ENCODE data around the gene SLC4A9. TPM values are rescaled to one million over a fixed set of nuclear protein-coding genes. Genes with fewer than 3 reads are reported as not detected.
"Not testable (repeated sequence)": the region's sequence is repeated elsewhere in the genome, so short reads cannot be mapped to it uniquely, and the experiment has no call there.

Gene SLC4A9
- total RNA-seq, 2 experiments from 2014 or later = not detected

GRCh38 chr5:140418862-140419520 lies 59.0 kb downstream of the SLC4A9 start:
- ChIA-PET CTCF (interaction anchor here (0.6 to 0.7 kb wide), 2 partner anchors 158 to 448 kb away, joined by 3 read pairs; no protein-coding TSS in a partner anchor), POLR2A (no interaction called here)

DNA sequence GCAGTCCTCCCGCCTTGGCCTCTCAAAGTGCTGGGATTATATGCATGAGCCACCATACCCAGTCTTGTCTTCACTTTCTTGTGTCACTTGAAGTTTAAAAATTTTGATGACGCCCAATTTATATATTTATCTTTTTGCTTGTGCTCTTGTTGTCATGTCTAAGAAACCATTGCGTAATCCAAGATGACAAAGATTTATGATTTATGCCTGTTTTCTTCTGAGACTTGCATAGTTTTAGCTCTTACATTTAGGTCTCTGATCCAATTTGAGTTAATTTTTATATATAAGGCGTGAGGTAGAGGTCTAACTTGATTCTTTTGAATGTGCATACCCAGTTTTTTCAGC lies 60.2 kb downstream of the SLC4A9 start:
- POLR2A ChIA-PET = no interaction called here
- CTCF ChIA-PET = no interaction called here

DNA sequence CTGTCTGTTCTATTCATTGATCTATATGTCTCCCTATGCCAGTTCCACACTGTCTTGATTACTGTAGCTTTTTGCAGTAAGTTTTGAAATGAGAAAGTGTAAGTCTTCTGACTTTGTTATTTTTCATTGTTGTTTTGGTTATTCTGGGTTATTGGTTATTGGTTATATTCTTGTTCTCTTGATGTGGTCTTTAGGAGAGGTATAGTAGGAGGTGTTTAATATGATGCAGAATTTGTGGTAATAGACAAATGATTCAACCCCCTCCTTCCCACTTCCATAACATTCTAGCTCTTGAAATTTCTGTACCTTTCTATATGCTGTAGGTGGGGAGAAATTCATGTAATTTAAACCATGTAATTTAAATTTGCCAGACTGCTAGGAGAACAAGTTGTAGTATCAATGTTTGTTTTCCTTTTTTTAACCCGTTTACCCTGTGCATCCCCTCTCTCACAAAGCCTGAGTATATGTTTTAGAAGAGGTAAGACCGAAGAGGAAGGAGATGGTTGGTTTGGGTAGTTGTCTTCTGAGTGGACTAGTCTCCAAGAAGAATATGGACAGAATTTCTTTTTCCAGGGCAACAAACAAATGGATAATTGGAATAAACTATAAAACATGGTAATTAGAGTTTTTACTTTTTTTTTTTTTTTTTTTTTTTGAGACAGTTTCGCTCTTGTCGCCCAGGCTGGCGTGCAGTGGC lies 60.8 kb downstream of the SLC4A9 start:
- POLR2A ChIA-PET = no interaction called here

GRCh38 chr5:140421375-140421774 lies 61.4 kb downstream of the SLC4A9 start:
- CTCF ChIA-PET = interaction anchor here (0.6 kb wide), 1 partner anchor 808 kb away, joined by 3 read pairs; no protein-coding TSS in a partner anchor
- POLR2A ChIA-PET = not testable (repeated sequence)

More for the DNA sequence above, 60.8 kb downstream of the SLC4A9 start:
- CTCF ChIA-PET = interaction anchor here (0.6 kb wide), 1 partner anchor 807 kb away, joined by 3 read pairs; no protein-coding TSS in a partner anchor

- CTCF ChIA-PET = no interaction called here
- POLR2A ChIA-PET = no interaction called here
These were observed 63.6 kb downstream of the SLC4A9 start for GRCh38 chr5:140423609-140424008.

DNA sequence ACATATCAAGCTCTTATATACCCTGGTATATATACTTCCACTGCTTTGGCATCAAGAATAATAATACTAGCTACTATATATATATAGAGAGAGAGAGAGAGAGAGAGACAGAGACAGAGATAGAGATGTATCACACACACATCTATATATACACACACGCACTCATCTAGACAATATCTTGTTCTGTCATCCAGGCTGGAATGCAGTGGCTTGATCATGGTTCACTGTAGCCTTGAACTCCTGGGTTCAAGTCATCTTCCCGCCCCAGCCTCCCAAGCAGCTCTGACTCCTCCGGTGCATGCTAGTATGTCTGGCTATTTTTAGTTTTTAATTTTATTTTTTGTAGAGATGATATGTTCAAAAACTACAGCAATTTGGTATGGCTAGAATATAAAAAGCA lies 64.1 kb downstream of the SLC4A9 start:
- ChIA-PET CTCF (interaction anchor here (0.6 kb wide), 2 partner anchors 66 to 276 kb away, joined by 3 read pairs; no protein-coding TSS in a partner anchor), POLR2A (interaction anchor here (0.5 kb wide), 1 partner anchor 108 kb away, joined by 3 read pairs; no protein-coding TSS in a partner anchor)

Other genes starting within 250 kb of the SLC4A9 start
- 10 to 100 TPM; 13.1 to 13.3 TPM for gene PURA, start 246.1 kb upstream of the SLC4A9 start, total RNA-seq
- 1 to 10 TPM; 2.4 to 2.8 TPM for gene IGIP, start 234.3 kb upstream of the SLC4A9 start, total RNA-seq
- 10 to 100 TPM; 20.7 to 21.5 TPM for gene CYSTM1, start 185.0 kb upstream of the SLC4A9 start, total RNA-seq
- gene PFDN1, start 57.1 kb upstream of the SLC4A9 start, total RNA-seq = 10 to 100 TPM; 67.0 TPM
- gene HBEGF, start 13.6 kb upstream of the SLC4A9 start, total RNA-seq = 1 to 10 TPM; 4.4 to 5.0 TPM
- 10 to 100 TPM; 90.0 to 92.3 TPM for gene ANKHD1, start 41.6 kb downstream of the SLC4A9 start, total RNA-seq
- 10 to 100 TPM; 13.6 to 14.1 TPM for gene EIF4EBP3, start 187.5 kb downstream of the SLC4A9 start, total RNA-seq
- 10 to 100 TPM; 64.3 to 68.2 TPM for gene SRA1, start 197.3 kb downstream of the SLC4A9 start, total RNA-seq
- 10 to 100 TPM; 14.1 to 15.3 TPM for gene APBB3, start 204.4 kb downstream of the SLC4A9 start, total RNA-seq
- gene SLC35A4, start 204.6 kb downstream of the SLC4A9 start, total RNA-seq = 100 to 1,000 TPM; 116 TPM

All from activated CD8-positive, alpha-beta memory T cell treated with anti-CD3 and anti-CD28 coated beads for 36 hours (primary cell).